Measurements from ENCODE around the gene GALT.
"Not testable (repeated sequence)": the region's sequence is repeated elsewhere in the genome, so short reads cannot be mapped to it uniquely, and the experiment has no call there.

Gene GALT

GRCh38 chr9:34638138-34638445 is 8.4 kb upstream of the GALT start:
- Histone ChIP-seq H3K9me3 (ENCODE audit: insufficient read depth, low read length) (no peaks in the 10 kb centered on the region), H3K4me3 (ENCODE audit: insufficient read depth, low read length, poor library complexity, severe bottlenecking) (peak overlapping the region; percentile 68), H3K79me2 (ENCODE audit: insufficient read depth, low read length) (peaks cover 26% of the 10 kb centered on the region), H4K20me1 (ENCODE audit: low read depth, low read length) (no peaks in the 10 kb centered on the region), H3K36me3 (ENCODE audit: low read length) (0 out of 2 replicates have a peak, but pooled peaks cover 5% of the 10 kb centered on the region), H2AFZ (ENCODE audit: low read depth, low read length, severe bottlenecking) (peak overlapping the region; percentile 60), H3K27me3 (ENCODE audit: low read length) (no peaks in the 10 kb centered on the region), H3K9me2 (replicated peaks; ENCODE audit: insufficient read depth, low read length) (no peaks in the 10 kb centered on the region), H3K9ac (ENCODE audit: low read length) (peak overlapping the region; percentile 84), H3K27ac (ENCODE audit: low read depth, low read length) (peak overlapping the region; percentile 53; the same call in 1 of the 2 replicates), H3K4me2 (ENCODE audit: low read depth, low read length, poor library complexity, severe bottlenecking) (peak overlapping the region; percentile 65), H3F3A (ENCODE audit: insufficient read depth) (peaks cover 21% of the 10 kb centered on the region)
- no peak for TF ChIP-seq EZH2phosphoT487 (conservative IDR thresholded peaks at IDR 0.05; ENCODE audit: low read length)
- TF ChIP-seq CTCF (IDR thresholded peaks at IDR 0.05; ENCODE audit: insufficient read depth, low read length, poor library complexity, severe bottlenecking), result no peak

GRCh38 chr9:34639322-34639721 is 7.2 kb upstream of the GALT start:
- not testable (repeated sequence) for H3K9me3 ChIP-seq (ENCODE audit: insufficient read depth, low read length); H2AFZ ChIP-seq (ENCODE audit: low read depth, low read length, severe bottlenecking); H3K27ac ChIP-seq (ENCODE audit: low read depth, low read length); H3K4me3 ChIP-seq (ENCODE audit: insufficient read depth, low read length, poor library complexity, severe bottlenecking); H3K9ac ChIP-seq (ENCODE audit: low read length); H3K27me3 ChIP-seq (ENCODE audit: low read length); H4K20me1 ChIP-seq (ENCODE audit: low read depth, low read length); H3K36me3 ChIP-seq (ENCODE audit: low read length); H3K9me2 ChIP-seq (replicated peaks; ENCODE audit: insufficient read depth, low read length); H3K4me2 ChIP-seq (ENCODE audit: low read depth, low read length, poor library complexity, severe bottlenecking)
- peaks cover 17% of the 10 kb centered on the region for H3F3A ChIP-seq (ENCODE audit: insufficient read depth)
- H3K79me2 ChIP-seq (ENCODE audit: insufficient read depth, low read length), result peaks cover 26% of the 10 kb centered on the region

GRCh38 chr9:34642679-34643078 is 3.8 kb upstream of the GALT start:
- Histone ChIP-seq H3K9me2 (replicated peaks; ENCODE audit: insufficient read depth, low read length) (no peaks in the 10 kb centered on the region), H3K79me2 (ENCODE audit: insufficient read depth, low read length) (no peaks in the 10 kb centered on the region), H2AFZ (ENCODE audit: low read depth, low read length, severe bottlenecking) (no peak overlapping the region), H3K27ac (ENCODE audit: low read depth, low read length) (no peak overlapping the region), H3K9me3 (ENCODE audit: insufficient read depth, low read length) (no peaks in the 10 kb centered on the region), H3K36me3 (ENCODE audit: low read length) (no peaks in the 10 kb centered on the region), H3K9ac (ENCODE audit: low read length) (no peak overlapping the region), H4K20me1 (ENCODE audit: low read depth, low read length) (no peaks in the 10 kb centered on the region), H3K4me2 (ENCODE audit: low read depth, low read length, poor library complexity, severe bottlenecking) (no peak overlapping the region), H3K27me3 (ENCODE audit: low read length) (no peaks in the 10 kb centered on the region), H3F3A (ENCODE audit: insufficient read depth) (peaks cover 7% of the 10 kb centered on the region; the same call in 1 of the 2 replicates), H3K4me3 (ENCODE audit: insufficient read depth, low read length, poor library complexity, severe bottlenecking) (no peak overlapping the region)
- TF ChIP-seq CTCF (IDR thresholded peaks at IDR 0.05; ENCODE audit: insufficient read depth, low read length, poor library complexity, severe bottlenecking) (no peak), EZH2phosphoT487 (conservative IDR thresholded peaks at IDR 0.05; ENCODE audit: low read length) (no peak)

GRCh38 chr9:34644766-34645314 is 1.6 kb upstream of the GALT start:
- Histone ChIP-seq H4K20me1 (ENCODE audit: low read depth, low read length) (no peaks in the 10 kb centered on the region), H3K36me3 (ENCODE audit: low read length) (no peaks in the 10 kb centered on the region), H3F3A (ENCODE audit: insufficient read depth) (no peaks in the 10 kb centered on the region), H3K27me3 (ENCODE audit: low read length) (no peaks in the 10 kb centered on the region), H3K9me3 (ENCODE audit: insufficient read depth, low read length) (no peaks in the 10 kb centered on the region), H3K79me2 (ENCODE audit: insufficient read depth, low read length) (no peaks in the 10 kb centered on the region), H2AFZ (ENCODE audit: low read depth, low read length, severe bottlenecking) (no peak overlapping the region), H3K9ac (ENCODE audit: low read length) (no peak overlapping the region), H3K4me3 (ENCODE audit: insufficient read depth, low read length, poor library complexity, severe bottlenecking) (no peak overlapping the region), H3K4me2 (ENCODE audit: low read depth, low read length, poor library complexity, severe bottlenecking) (no peak overlapping the region), H3K27ac (ENCODE audit: low read depth, low read length) (no peak overlapping the region), H3K9me2 (replicated peaks; ENCODE audit: insufficient read depth, low read length) (no peaks in the 10 kb centered on the region)
- no peak for TF ChIP-seq EZH2phosphoT487 (conservative IDR thresholded peaks at IDR 0.05; ENCODE audit: low read length)
- TF ChIP-seq CTCF (IDR thresholded peaks at IDR 0.05; ENCODE audit: insufficient read depth, low read length, poor library complexity, severe bottlenecking), result no peak
